Activated B cell treated with CpG ODN at 0.5 μM for 24 hours (primary cell): ENCODE measurements around the gene HEPHL1. TPM values are rescaled to one million over a fixed set of nuclear protein-coding genes. Genes with fewer than 3 reads are reported as not detected.

Experiments
- ATAC-seq: fragments of 200-7000 bp; cut with Tn5 transposase; one replicate; pipeline ENCODE4 v1.10.0; 2021; ENCODE audit warnings: low read depth, mild to moderate bottlenecking, moderate library complexity
- CTCF ChIA-PET: fragments of 350-600 bp; sonication (Branson Sonifier 250); formaldehyde crosslinking; loops from one replicate; lab custom pipeline; 2021; ENCODE audit warnings: antibody characterized with exemption; lab: Charles Lee
- POLR2A ChIA-PET: fragments of 350-600 bp; sonication (Branson Sonifier 250); formaldehyde crosslinking; loops from one replicate; lab custom pipeline; 2021; ENCODE audit warnings: antibody characterized with exemption; lab: Charles Lee
- DNase-seq: peaks from one replicate; pipeline ENCODE4 v3.0.0; 2022
- H3K27ac Mint-ChIP-seq: one replicate; pipeline ENCODE4 v1.8.0; 2020; ENCODE audit warnings: mixed read lengths
- H3K27me3 Mint-ChIP-seq: one replicate; pipeline ENCODE4 v1.8.0; 2021; ENCODE audit warnings: mixed read lengths
- H3K36me3 Mint-ChIP-seq: one replicate; pipeline ENCODE4 v1.8.0; 2021; ENCODE audit warnings: low read depth, mixed read lengths
- H3K4me1 Mint-ChIP-seq: one replicate; pipeline ENCODE4 v1.8.0; 2021; ENCODE audit warnings: mixed read lengths
- H3K4me3 Mint-ChIP-seq: one replicate; pipeline ENCODE4 v1.8.0; 2020; ENCODE audit warnings: mild to moderate bottlenecking, mixed read lengths
- H3K9me3 Mint-ChIP-seq: one replicate; pipeline ENCODE4 v1.8.0; 2020; ENCODE audit warnings: mixed read lengths
- intact Hi-C: fragments of 100-400 bp; cut with micrococcal nuclease; formaldehyde crosslinking; loops from one replicate; pipeline ENCODE4 v1.15.1; 2024
- total RNA-seq: library from RNA; stranded (reverse); gene quantifications from 2 replicates; pipeline ENCODE4 v1.2.3, GENCODE V29; 2022
- TF ChIP-seq, protein P1 (sequence below): fragments of 200-600 bp; IDR thresholded peaks from one replicate; pipeline ENCODE4 v1.8.0; 2022; ENCODE audit warnings: antibody characterized with exemption, mild to moderate bottlenecking

The HEPHL1 gene
- total RNA-seq, 1 donor from 2014 or later = not detected

DNA sequence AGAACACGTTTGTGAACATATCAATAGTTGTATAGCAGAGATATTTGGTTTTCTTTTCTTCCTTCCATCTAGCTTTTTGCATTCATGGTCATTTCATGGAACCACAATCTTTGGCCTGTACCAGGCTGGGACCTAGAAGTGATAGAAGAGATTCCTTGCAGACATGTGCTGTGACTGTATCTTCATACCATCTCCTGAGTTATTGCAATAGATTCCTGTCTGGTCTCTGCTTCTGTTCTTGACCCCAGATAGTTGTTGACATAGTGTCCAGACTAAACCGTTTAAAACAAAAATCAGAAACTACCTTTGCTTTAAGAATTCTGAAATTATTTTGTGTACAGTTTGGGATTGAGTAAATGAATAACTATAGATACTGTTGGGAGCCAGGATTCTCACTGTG is 124.3 kb downstream of the HEPHL1 start:
- intact Hi-C loops = no loop called here
- no peak for ATAC-seq
- Mint-ChIP-seq H3K9me3 (no peaks in the 10 kb centered on the region), H3K27ac (no peak overlapping the region), H3K27me3 (no peaks in the 10 kb centered on the region), H3K4me1 (peaks cover 70% of the 10 kb centered on the region), H3K4me3 (no peak overlapping the region), H3K36me3 (peaks cover 2% of the 10 kb centered on the region)
- DNase-seq = no peak
- TF ChIP-seq, protein P1, sequence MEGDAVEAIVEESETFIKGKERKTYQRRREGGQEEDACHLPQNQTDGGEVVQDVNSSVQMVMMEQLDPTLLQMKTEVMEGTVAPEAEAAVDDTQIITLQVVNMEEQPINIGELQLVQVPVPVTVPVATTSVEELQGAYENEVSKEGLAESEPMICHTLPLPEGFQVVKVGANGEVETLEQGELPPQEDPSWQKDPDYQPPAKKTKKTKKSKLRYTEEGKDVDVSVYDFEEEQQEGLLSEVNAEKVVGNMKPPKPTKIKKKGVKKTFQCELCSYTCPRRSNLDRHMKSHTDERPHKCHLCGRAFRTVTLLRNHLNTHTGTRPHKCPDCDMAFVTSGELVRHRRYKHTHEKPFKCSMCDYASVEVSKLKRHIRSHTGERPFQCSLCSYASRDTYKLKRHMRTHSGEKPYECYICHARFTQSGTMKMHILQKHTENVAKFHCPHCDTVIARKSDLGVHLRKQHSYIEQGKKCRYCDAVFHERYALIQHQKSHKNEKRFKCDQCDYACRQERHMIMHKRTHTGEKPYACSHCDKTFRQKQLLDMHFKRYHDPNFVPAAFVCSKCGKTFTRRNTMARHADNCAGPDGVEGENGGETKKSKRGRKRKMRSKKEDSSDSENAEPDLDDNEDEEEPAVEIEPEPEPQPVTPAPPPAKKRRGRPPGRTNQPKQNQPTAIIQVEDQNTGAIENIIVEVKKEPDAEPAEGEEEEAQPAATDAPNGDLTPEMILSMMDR = no peak
- ChIA-PET POLR2A (no interaction called here), CTCF (no interaction called here)

DNA sequence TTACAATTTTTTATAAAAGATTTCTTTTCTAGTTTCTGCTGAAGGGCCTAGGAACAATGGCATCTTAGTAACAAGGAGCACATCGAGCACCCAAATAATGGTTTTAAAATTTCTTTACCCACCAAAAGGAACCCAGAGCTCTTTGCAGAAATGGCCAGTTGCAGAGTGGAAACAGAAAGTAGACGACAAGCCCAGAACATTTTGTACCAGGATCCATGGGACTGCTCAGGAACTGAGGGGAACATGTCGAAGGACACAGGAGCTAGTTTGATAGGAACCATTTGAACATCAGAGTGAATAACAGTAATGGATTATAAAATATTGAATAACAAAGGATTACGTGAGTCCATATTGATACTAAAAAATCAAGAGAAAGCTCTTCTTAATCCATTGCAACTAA is 124.8 kb downstream of the HEPHL1 start:
- Mint-ChIP-seq H3K36me3 (peaks cover 2% of the 10 kb centered on the region), H3K4me3 (no peak overlapping the region), H3K4me1 (peaks cover 72% of the 10 kb centered on the region), H3K27ac (no peak overlapping the region), H3K9me3 (no peaks in the 10 kb centered on the region), H3K27me3 (no peaks in the 10 kb centered on the region)
- TF ChIP-seq, protein P1 = no peak
- ChIA-PET POLR2A (no interaction called here), CTCF (no interaction called here)
- intact Hi-C loops = no loop called here
- ATAC-seq = no peak
- no peak for DNase-seq

DNA sequence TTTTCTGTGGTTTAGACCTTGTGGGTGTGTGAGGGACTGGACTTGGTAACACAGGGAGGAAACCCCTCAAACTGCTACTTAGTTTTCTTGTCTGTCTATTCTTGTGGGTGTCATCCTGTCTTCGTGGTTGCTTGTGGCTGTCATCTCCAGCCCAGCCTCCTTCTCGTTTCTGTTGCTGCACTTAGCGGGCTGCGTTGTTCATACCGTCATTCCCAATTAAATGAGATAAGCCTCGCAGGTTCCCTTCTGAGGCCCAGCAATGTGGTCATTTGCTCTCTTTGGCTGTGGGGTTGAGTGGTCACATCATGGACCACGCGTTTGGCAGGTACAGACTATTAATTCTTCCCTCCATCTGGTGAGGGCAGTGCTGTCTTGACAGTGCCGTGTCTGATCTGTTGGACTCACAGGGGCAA is 126.3 kb downstream of the HEPHL1 start:
- no peaks in the 10 kb centered on the region for H3K27me3 Mint-ChIP-seq
- intact Hi-C loops = no loop called here
- ChIA-PET CTCF (no interaction called here), POLR2A (no interaction called here)
- ATAC-seq (no peak), DNase-seq (no peak)
- no peak overlapping the region for H3K4me3 Mint-ChIP-seq
- H3K4me1 Mint-ChIP-seq = peaks cover 80% of the 10 kb centered on the region
- peaks cover 2% of the 10 kb centered on the region for H3K36me3 Mint-ChIP-seq
- no peak overlapping the region for H3K27ac Mint-ChIP-seq
- no peaks in the 10 kb centered on the region for H3K9me3 Mint-ChIP-seq
- TF ChIP-seq, protein P1 = no peak

DNA sequence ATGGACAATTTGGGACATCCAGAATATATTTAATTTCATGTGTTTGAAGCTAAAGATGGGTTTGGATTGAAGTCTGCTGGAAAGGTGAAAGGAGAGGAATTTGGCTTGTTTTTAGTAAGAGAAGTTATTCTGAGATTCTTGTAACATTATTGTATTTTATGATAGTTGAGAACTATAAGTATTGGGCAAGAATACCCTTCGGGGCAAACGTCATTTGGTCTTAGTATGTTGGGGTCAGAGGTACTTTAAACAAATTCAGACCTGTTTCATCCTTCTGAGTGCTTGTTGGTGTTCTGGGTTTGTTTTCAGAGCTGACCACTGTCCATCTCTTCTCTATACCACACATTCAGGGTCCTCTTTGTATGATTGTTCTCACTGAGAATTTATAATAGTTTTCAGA is 127.0 kb downstream of the HEPHL1 start:
- ChIA-PET POLR2A (no interaction called here), CTCF (no interaction called here)

DNA sequence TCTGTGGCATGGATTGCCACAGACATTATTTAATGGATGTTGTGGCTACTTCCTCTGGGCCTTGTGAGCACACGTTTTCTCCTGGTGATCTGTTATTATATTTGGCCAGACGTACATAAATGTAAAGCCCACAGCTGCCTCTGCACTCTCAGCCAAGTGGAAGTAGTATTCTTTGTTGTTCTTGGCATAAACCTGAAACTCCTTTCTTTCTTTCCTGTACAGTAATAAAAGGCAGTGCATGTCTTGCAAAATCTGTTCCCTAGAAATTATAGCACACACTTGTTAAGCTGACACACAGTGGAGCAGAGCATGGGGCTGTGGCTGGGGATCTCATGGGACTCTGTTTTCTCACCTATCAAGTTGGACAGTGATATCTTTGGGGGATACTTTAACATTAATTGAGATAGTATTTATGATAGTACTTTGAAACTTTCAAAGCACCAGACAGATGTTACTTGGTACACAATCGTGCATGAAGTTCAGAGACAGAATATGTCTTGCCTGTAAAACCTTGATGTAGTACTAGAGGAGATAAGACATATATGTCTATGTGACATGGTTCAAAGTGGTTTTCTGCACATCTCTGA is 128.4 kb downstream of the HEPHL1 start:
- Mint-ChIP-seq H3K27ac (no peak overlapping the region), H3K36me3 (peaks cover 6% of the 10 kb centered on the region), H3K9me3 (no peaks in the 10 kb centered on the region), H3K27me3 (no peaks in the 10 kb centered on the region), H3K4me1 (peaks cover 83% of the 10 kb centered on the region), H3K4me3 (no peak overlapping the region)
- intact Hi-C loops = loop anchor here (2.0 kb wide), 1 partner anchor 15 kb away; no protein-coding TSS in a partner anchor
- no peak for DNase-seq
- ChIA-PET CTCF (no interaction called here), POLR2A (no interaction called here)
- no peak for ATAC-seq
- TF ChIP-seq, protein P1 = no peak

More for the DNA sequence above, 127.0 kb downstream of the HEPHL1 start:
- no peak for ATAC-seq
- Mint-ChIP-seq H3K36me3 (peaks cover 2% of the 10 kb centered on the region), H3K27me3 (no peaks in the 10 kb centered on the region), H3K4me3 (no peak overlapping the region), H3K4me1 (peaks cover 80% of the 10 kb centered on the region), H3K27ac (no peak overlapping the region), H3K9me3 (no peaks in the 10 kb centered on the region)
- DNase-seq = no peak
- intact Hi-C loops = loop anchor here (2.0 kb wide), 1 partner anchor 13 kb away; no protein-coding TSS in a partner anchor
- TF ChIP-seq, protein P1 = no peak
